ENCODE results near the gene ZNF582.
"Not testable (repeated sequence)": the region's sequence is repeated elsewhere in the genome, so short reads cannot be mapped to it uniquely, and the experiment has no call there.

ZNF582 gene

DNA sequence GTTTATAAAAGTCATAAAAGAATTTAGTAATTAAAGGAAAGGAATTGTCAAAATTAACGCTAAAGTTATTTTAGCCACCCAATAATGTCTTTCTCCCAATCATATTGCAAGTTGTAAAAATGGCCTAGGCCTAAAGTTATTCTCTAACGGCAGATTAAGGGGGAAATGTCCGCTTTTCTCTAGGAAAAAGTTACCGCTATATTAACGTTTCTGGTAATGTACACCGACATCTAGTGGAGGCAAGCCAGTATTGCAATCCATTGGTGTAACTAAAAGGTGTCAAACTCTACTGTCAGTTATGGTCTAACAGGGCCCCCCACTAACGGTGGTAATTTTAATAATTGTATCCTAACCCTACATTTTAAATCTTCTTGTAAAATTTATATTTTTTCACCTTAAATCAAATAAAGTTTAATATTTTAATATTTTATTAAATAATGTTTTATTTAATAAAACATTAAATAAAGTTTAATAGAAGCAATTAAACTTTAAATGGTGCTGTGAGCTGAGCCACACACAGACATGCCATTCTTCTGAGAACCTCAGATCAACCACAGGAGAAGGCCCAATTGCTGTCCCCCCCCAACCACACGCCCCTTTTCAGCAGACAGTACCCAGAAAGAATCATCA, 42.8 kb downstream of the ZNF582 start:
- DNase-seq: peak; percentile 23

DNA sequence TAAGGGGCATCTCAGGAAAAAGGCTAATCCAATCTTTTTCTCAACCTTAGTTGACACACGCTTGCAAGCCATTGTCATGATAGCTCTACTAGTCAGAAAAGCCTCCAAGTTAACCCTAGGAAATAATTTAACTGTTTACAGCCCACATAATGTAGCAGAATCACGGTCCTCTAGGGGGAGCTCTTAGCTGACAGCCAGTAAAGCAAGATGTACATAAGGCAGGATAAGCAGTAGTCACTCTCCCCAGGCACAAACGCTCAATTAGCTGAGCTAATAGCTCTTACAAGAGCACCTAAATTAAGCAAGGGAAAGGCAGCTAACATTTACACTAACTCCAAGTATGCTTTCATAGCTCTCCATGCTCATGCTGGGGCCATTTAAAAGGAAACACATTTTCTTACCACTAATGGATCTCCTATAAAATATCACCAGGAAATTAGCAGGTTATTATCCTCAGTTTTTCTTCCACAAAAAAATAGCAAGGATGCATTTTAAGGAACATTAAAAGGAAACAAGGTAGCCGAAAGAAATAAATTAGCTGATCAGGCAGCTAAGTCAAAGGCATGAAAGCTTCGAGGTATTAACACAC, 45.0 kb downstream of the ZNF582 start:
- no peak for DNase-seq

DNA sequence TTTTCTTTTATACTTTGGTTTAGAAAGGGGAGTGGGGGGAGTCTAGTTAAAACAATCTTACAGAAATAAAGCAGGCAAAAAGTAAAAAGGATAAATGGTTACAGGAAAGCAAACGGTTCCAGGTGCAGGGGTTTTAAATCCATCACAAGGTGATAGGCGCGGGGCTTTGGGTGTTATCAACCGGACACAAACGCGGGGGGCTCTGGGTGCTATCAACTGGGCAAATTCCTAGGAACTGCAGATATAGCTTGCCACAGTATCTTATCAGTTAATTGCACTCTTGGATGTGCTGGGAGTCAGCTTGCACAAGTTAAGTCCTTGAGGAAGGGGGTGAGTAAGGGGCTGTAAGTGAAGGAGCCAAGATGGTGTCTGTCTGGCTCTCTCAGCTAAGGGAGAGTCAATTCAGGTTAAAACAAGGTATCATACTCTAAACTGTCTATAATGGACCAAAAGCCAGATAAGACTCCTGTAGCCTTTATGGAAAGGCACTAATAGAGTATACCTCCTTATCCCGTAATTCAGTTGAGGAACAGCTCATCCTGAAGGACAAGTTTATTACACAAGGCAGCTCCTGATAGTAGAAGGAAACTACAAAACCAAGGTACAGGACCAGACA, 46.1 kb downstream of the ZNF582 start:
- no peak for DNase-seq

DNA sequence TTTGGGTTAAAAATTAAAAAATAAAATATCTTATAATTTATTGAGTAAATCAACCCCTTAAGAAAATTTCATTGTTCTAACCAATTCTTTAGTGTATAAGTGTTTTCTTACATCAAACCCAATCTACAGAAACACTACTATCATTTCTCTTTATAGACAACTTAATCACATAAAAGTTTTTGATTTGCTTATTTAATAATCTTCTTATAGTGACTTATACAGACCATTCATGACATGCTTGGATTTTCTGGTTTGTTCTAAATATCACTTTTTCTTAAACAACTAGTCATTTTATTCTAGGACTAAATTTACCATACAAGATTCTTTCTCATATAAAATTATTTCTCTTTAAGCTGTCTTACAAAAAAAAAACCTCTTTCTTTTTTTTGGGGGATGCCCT, 51.4 kb downstream of the ZNF582 start:
- DNase-seq: no peak

DNA sequence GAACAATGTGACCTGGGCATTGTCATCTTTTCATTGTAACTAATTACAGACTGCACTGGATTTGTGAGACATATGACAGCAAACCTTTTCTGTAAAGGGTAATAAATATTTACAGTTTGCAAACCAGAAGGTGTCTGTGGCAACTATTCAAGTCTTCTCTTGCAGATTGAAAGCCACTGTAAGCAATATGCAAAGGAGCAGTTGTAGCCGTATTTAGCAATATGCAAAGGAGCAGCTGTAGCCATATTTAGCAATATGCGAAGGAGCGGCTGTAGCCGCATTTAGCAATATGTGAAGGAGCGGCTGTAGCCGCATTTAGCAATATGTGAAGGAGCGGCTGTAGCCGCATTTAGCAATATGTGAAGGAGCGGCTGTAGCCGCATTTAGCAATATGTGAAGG, 54.3 kb downstream of the ZNF582 start:
- not testable (repeated sequence) for DNase-seq

DNA sequence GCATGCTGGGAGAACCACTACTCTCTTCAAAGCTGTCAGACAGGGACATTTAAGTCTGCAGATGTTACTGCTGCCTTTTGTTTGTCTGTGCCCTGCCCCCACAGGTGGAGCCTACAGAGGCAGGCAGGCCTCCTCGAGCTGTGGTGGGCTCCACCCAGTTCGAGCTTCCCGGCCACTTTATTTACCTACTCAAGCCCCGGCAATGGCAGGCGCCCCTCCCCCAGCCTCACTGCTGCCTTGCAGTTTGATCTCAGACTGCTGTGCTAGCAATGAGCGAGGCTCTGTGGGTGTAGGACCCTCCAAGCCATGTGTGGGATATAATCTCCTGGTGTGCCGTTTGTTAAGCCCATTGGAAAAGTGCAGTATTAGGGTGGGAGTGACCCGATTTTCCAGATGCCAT, 56.3 kb downstream of the ZNF582 start:
- not testable (repeated sequence) for DNase-seq

DNA sequence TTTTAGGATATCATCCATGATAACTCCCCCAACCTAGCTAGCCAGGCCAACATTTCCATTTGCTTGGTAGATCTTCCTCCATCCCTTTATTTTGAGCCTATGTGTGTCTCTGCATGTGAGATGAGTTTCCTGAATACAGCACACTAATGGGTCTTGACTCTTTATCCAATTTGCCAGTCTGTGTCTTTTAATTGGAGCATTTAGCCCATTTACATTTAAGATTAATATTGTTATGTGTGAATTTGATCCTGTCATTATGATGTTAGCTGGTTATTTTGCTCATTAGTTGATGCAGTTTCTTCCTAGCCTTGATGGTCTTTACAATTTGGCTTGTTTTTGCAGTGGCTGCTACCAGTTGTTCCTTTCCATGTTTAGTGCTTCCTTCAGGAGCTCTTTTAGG, 58.0 kb downstream of the ZNF582 start:
- not testable (repeated sequence) for DNase-seq

DNA sequence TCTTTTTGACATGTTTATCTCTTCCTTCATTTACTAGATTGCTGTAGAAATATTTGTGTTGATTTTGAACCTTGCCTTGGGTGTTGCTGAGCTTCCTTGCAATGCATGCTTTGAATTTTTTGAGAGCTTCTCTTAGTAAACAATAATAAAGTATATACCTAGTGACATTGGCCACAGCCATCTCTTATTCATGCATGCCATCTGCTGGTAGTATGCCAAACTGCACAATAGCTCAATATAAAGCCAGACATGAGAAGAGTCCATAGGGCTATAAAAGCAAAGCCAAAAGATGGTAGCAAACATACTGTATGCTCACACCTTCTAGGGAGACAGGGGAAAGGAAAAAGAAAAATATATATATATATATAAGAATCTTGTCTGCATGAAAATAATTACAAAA, 59.8 kb downstream of the ZNF582 start:
- peak; percentile 5 for DNase-seq

Measured in NCI-H1092 treated with DMSO at 0.1 percent for 48 hours (cell line).